WTC11 (cell line): ENCODE results near the gene CD93. TPM values are rescaled to one million over a fixed set of nuclear protein-coding genes. Genes with fewer than 3 reads are reported as not detected.

Source experiments
- ATAC-seq: fragments of 200-7000 bp; cut with Tn5 transposase; 2 replicates; pipeline ENCODE4 v1.10.0; 2021; ENCODE audit warnings: mild to moderate bottlenecking, moderate library complexity
- CTCF ChIA-PET: fragments of 300-600 bp; sonication (Branson Sonifier 250); formaldehyde crosslinking; loops from one replicate; lab custom pipeline; 2021; ENCODE audit warnings: antibody characterized with exemption; lab: Charles Lee
- POLR2A ChIA-PET: fragments of 350-600 bp; sonication (Branson Sonifier 250); formaldehyde crosslinking; loops from one replicate; lab custom pipeline; 2021; ENCODE audit warnings: antibody characterized with exemption; lab: Charles Lee
- DNase-seq: peaks from one replicate; pipeline ENCODE4 v3.0.0; 2021; ENCODE audit warnings: low spot score
- H3K27ac Mint-ChIP-seq: 2 replicates; pipeline ENCODE4 v1.8.0; 2021; ENCODE audit warnings: mixed read lengths
- H3K27me3 Mint-ChIP-seq: 2 replicates; pipeline ENCODE4 v1.8.0; 2021; ENCODE audit warnings: low read depth, mild to moderate bottlenecking, moderate library complexity, mixed read lengths
- H3K36me3 Mint-ChIP-seq: 2 replicates; pipeline ENCODE4 v1.8.0; 2021; ENCODE audit warnings: mixed read lengths
- H3K4me1 Mint-ChIP-seq: 2 replicates; pipeline ENCODE4 v1.8.0; 2022; ENCODE audit warnings: mixed read lengths
- H3K4me3 Mint-ChIP-seq: 2 replicates; pipeline ENCODE4 v1.8.0; 2021; ENCODE audit warnings: mild to moderate bottlenecking, moderate library complexity, mixed read lengths
- H3K9me3 Mint-ChIP-seq: 2 replicates; pipeline ENCODE4 v1.8.0; 2021; ENCODE audit warnings: mixed read lengths
- ERG ChIP-seq: fragments of 250-450 bp; sonication (Bioruptor Pico); IDR thresholded peaks from 2 replicates; pipeline ENCODE4 v1.8.0; 2021; ENCODE audit warnings: mild to moderate bottlenecking
- GRHL2 ChIP-seq: fragments of 250-450 bp; sonication (Bioruptor Pico); IDR thresholded peaks from 2 replicates; pipeline ENCODE4 v1.8.0; 2022; ENCODE audit warnings: mild to moderate bottlenecking, moderate library complexity; ENCODE audit not compliant: insufficient replicate concordance, severe bottlenecking
- HMGA2 ChIP-seq: fragments of 250-450 bp; sonication (Bioruptor Pico); IDR thresholded peaks from 2 replicates; pipeline ENCODE4 v1.4.0; 2021; ENCODE audit warnings: mild to moderate bottlenecking, moderate library complexity
- JUN ChIP-seq: sonication (generic); formaldehyde crosslinking; IDR thresholded peaks from 2 replicates; pipeline ENCODE4 v1.8.0; 2023; ENCODE audit warnings: mild to moderate bottlenecking, missing genetic modification reagents
- MXD4 ChIP-seq: fragments of 250-450 bp; sonication (Bioruptor Pico); IDR thresholded peaks from 2 replicates; pipeline ENCODE4 v1.8.0; 2021; ENCODE audit warnings: mild to moderate bottlenecking, moderate library complexity, borderline replicate concordance
- NR2C2 ChIP-seq: sonication (generic); formaldehyde crosslinking; IDR thresholded peaks from 2 replicates; pipeline ENCODE4 v1.8.0; 2022; ENCODE audit warnings: mild to moderate bottlenecking, missing genetic modification reagents
- SP1 ChIP-seq: sonication (generic); formaldehyde crosslinking; conservative IDR thresholded peaks from 2 replicates; pipeline ENCODE4 v1.8.1; 2022; ENCODE audit warnings: missing genetic modification reagents
- TCF7 ChIP-seq: sonication (generic); formaldehyde crosslinking; IDR thresholded peaks from 2 replicates; pipeline ENCODE4 v1.8.0; 2022; ENCODE audit warnings: mild to moderate bottlenecking, low read depth, missing genetic modification reagents, moderate library complexity
- TEAD4 ChIP-seq: sonication (generic); formaldehyde crosslinking; IDR thresholded peaks from 2 replicates; pipeline ENCODE4 v1.8.0; 2022; ENCODE audit warnings: mild to moderate bottlenecking, missing genetic modification reagents
- ZNF232 ChIP-seq: sonication (generic); formaldehyde crosslinking; IDR thresholded peaks from 2 replicates; pipeline ENCODE4 v1.8.0; 2022; ENCODE audit warnings: mild to moderate bottlenecking, missing genetic modification reagents
- ZNF423 ChIP-seq: fragments of 250-450 bp; sonication (Bioruptor Pico); IDR thresholded peaks from 2 replicates; pipeline ENCODE4 v2.1.2; 2022; ENCODE audit warnings: mild to moderate bottlenecking, moderate library complexity
- ZNF671 ChIP-seq: fragments of 250-450 bp; sonication (Bioruptor Pico); IDR thresholded peaks from 2 replicates; pipeline ENCODE4 v1.8.0; 2021; ENCODE audit warnings: mild to moderate bottlenecking
- total RNA-seq: library from RNA; stranded (reverse); gene quantifications from 3 replicates; pipeline ENCODE4 v1.2.3, GENCODE V29; 2021
- TF ChIP-seq, protein P1 (sequence below): sonication (generic); formaldehyde crosslinking; IDR thresholded peaks from 2 replicates; pipeline ENCODE4 v1.8.0; 2023; ENCODE audit warnings: mild to moderate bottlenecking, missing genetic modification reagents
- TF ChIP-seq, protein P2 (sequence below): fragments of 250-450 bp; sonication (Bioruptor Pico); IDR thresholded peaks from 2 replicates; pipeline ENCODE4 v1.9.0; 2021; ENCODE audit warnings: mild to moderate bottlenecking

CD93 gene
- total RNA-seq, 1 experiment from 2014 or later, result 0.09 TPM

DNA sequence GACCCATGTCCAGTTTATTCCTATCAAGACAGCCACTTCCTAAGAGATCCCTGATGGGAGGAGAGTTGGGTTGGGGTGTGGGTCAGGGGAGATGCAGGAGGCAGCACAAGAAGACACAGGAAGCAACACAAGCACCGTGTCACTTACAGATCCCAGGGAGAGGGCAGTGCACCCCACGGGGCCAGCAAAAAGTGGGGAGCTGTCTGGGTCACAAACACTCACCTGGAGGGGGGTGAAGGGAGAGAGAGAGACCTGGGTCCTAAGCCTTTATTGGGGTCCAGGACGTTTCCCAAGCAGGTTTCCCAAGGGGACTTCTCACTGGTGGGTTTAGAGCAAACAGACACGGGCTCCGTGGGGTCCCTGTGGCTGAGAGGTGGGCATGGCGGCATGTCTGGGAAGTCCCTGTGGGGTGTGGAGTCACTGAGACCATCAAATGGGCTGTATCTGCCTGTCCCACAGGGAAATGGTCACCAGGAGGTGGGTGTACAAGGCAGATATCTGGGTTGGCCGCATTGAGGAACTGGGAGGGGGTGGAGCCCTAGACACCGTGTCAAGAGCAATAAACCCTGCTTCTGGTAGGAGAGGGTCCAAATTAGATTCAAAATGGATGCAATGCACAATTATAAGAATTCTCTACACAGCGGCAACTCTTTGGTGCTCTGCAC is 1.6 kb upstream of the CD93 start (continued):
- no peak for TF ChIP-seq ZNF423 (CRISPR knock-in tag)
- TF ChIP-seq TCF7, result no peak
- TF ChIP-seq TEAD4 (CRISPR knock-in tag), result no peak
- TF ChIP-seq, all 79 proteins: peak for 0

GRCh38 chr20:23086931-23087411 is 847 bp upstream of the CD93 start:
- no peak for DNase-seq
- CTCF ChIA-PET, result interaction anchor here (1.0 kb wide), 1 partner anchor 395 kb away, joined by 5 read pairs; no protein-coding TSS in a partner anchor
- Mint-ChIP-seq H3K4me3 (no peak overlapping the region), H3K27me3 (no peaks in the 10 kb centered on the region; the same call in 1 of the 2 replicates), H3K9me3 (no peaks in the 10 kb centered on the region)
- TF ChIP-seq GRHL2 (CRISPR knock-in tag), result no peak
- TF ChIP-seq HMGA2, result no peak
- no peak for TF ChIP-seq ZNF232 (CRISPR knock-in tag)
- no peak for TF ChIP-seq ZNF671
- TF ChIP-seq ERG (CRISPR knock-in tag), result no peak
- TF ChIP-seq SP1, result no peak
- no peak for TF ChIP-seq ZNF423 (CRISPR knock-in tag)
- TF ChIP-seq MXD4 (CRISPR knock-in tag), result no peak
- TF ChIP-seq, all 79 proteins: peak for 0
- ATAC-seq, result no peak
- Mint-ChIP-seq H3K36me3 (no peaks in the 10 kb centered on the region), H3K27ac (no peak overlapping the region), H3K4me1 (peaks cover 34% of the 10 kb centered on the region)
- POLR2A ChIA-PET, result no interaction called here

- no peaks in the 10 kb centered on the region for H3K36me3 Mint-ChIP-seq
- no peak for DNase-seq
- no peak for TF ChIP-seq NR2C2 (CRISPR knock-in tag)
- H3K27me3 Mint-ChIP-seq, result no peaks in the 10 kb centered on the region; the same call in 1 of the 2 replicates
- H3K27ac Mint-ChIP-seq, result no peak overlapping the region
- POLR2A ChIA-PET, result no interaction called here
- H3K9me3 Mint-ChIP-seq, result no peaks in the 10 kb centered on the region
- peaks cover 33% of the 10 kb centered on the region for H3K4me1 Mint-ChIP-seq
- no peak for ATAC-seq
- CTCF ChIA-PET, result interaction anchor here (0.7 to 1.5 kb wide), 4 partner anchors 9 to 116 kb away, joined by 3 to 6 read pairs (median 3); no protein-coding TSS in a partner anchor
- no peak overlapping the region for H3K4me3 Mint-ChIP-seq
Observed at GRCh38 chr20:23085436-23086055, 578 bp downstream of the CD93 start.

GRCh38 chr20:23084845-23085365 is 1.2 kb downstream of the CD93 start:
- Mint-ChIP-seq H3K9me3 (no peaks in the 10 kb centered on the region), H3K27ac (no peak overlapping the region), H3K4me1 (peaks cover 28% of the 10 kb centered on the region), H3K27me3 (no peaks in the 10 kb centered on the region; the same call in 1 of the 2 replicates), H3K36me3 (no peaks in the 10 kb centered on the region), H3K4me3 (no peak overlapping the region)
- ChIA-PET CTCF (interaction anchor here (1.4 to 1.5 kb wide), 2 partner anchors 10 to 34 kb away, joined by 3 to 6 read pairs; no protein-coding TSS in a partner anchor), POLR2A (no interaction called here)
- ATAC-seq (no peak), DNase-seq (no peak)
- TF ChIP-seq, protein P1, sequence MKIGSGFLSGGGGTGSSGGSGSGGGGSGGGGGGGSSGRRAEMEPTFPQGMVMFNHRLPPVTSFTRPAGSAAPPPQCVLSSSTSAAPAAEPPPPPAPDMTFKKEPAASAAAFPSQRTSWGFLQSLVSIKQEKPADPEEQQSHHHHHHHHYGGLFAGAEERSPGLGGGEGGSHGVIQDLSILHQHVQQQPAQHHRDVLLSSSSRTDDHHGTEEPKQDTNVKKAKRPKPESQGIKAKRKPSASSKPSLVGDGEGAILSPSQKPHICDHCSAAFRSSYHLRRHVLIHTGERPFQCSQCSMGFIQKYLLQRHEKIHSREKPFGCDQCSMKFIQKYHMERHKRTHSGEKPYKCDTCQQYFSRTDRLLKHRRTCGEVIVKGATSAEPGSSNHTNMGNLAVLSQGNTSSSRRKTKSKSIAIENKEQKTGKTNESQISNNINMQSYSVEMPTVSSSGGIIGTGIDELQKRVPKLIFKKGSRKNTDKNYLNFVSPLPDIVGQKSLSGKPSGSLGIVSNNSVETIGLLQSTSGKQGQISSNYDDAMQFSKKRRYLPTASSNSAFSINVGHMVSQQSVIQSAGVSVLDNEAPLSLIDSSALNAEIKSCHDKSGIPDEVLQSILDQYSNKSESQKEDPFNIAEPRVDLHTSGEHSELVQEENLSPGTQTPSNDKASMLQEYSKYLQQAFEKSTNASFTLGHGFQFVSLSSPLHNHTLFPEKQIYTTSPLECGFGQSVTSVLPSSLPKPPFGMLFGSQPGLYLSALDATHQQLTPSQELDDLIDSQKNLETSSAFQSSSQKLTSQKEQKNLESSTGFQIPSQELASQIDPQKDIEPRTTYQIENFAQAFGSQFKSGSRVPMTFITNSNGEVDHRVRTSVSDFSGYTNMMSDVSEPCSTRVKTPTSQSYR (CRISPR knock-in tag), result no peak
- no peak for TF ChIP-seq JUN
- TF ChIP-seq, protein P2, sequence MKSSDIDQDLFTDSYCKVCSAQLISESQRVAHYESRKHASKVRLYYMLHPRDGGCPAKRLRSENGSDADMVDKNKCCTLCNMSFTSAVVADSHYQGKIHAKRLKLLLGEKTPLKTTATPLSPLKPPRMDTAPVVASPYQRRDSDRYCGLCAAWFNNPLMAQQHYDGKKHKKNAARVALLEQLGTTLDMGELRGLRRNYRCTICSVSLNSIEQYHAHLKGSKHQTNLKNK (CRISPR knock-in tag), result no peak
